A204.1 (cell line): ENCODE measurements around the gene MYO10.

Experiments
- FAIRE-seq: peaks from 2 replicates; lab custom pipeline; 2012; peaks lifted over from hg19 to GRCh38; lab: Jason Lieb, UNC

Gene MYO10

DNA sequence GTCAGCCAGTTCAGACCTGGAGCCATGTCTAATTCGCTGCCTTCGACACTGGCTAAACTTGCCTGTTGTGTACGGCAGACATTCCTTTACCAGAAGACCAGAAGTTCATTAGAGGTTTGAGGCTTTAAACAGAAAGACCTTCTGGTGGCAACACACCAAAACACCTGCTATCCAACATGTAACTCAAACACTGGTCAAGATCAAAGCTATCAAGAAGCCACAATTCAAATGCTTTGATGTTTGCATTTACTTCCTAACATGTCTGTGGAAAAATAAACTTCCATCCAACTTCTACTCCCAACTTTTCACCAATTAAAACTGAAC lies 228.3 kb downstream of the MYO10 start:
- FAIRE-seq, result no peak

DNA sequence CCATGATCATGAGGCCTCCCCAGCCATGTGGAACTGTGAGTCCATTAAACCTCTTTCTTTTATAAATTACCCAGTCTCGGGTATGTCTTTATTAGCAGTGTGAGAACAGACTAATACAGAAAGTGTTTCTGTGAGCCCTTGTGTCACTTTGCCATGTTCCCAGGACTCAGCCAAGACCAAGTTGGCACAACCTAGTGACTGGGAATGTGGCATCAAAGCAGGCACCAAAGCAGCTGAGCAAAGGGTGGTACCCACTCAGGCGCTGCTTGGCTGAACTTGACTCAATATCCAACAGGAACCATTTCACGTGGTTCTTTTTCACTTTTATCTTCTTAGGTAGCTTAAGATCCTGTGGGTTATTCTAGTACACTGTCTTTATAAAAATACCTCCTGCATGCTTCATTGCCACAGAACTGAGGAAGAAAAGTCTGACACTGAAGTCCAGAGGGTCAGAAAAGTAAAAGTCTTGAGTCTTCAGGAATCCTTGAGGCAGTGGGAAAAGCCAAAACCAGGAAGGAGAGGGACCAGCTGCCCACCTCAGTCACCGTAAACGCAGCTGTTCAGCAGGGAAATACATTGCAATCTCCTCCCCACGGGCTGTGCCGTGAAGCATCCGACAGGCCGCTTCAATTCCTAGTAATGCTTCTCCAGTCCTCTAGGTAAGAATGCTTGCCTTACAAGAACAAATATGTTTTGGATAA lies 228.8 kb downstream of the MYO10 start:
- FAIRE-seq, result no peak

GRCh38 chr5:16704945-16705344 lies 231.1 kb downstream of the MYO10 start:
- FAIRE-seq, result no peak

- no peak for FAIRE-seq
Observed at GRCh38 chr5:16702964-16703363, 233.1 kb downstream of the MYO10 start.

DNA sequence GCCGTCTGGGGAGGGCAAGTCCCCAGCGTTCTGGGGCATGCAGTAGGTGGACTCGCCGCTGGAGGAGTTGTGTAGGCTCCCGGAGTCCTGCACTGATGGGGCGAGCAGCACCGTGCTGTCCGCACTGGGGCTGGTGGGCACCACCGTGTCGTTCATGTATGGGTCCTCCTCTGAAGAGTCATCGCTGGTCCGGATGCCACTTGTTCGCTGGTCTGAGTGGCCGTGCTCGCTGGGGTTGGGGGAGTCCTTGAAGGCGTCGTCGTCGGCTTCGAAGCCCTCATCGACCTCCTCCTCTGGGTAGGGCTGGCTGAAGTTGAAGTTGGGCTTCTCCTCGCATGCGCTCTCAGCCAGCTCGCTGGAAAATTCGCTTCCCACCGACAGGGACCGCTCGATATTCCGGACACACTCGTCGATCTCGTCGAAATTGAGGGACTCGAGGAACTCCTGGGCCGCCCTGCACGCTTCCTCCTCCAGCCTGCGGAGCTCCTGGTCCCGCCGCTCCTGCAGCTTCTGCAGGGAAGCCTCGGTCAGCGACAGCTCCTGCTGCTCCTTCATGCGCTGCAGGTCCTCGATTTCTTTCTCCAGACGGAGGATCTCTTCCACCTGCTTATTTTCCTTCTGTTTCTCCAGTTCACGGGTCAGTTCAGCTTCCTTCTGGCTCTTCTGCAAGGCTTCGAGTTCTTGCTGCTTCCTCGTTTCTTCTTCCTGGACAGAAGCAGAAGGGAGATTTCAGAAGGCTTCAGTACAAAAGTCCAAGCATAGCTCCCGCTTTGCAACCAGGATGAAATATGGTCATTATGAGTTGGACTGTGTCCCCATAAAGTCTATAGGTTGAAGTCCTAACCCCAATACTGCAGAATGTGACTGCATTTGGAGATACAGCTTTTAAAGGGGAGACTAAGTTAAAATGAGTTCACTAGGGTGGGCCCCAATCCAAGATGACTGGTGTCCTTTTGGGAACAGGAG lies 234.7 kb downstream of the MYO10 start:
- FAIRE-seq, result no peak

DNA sequence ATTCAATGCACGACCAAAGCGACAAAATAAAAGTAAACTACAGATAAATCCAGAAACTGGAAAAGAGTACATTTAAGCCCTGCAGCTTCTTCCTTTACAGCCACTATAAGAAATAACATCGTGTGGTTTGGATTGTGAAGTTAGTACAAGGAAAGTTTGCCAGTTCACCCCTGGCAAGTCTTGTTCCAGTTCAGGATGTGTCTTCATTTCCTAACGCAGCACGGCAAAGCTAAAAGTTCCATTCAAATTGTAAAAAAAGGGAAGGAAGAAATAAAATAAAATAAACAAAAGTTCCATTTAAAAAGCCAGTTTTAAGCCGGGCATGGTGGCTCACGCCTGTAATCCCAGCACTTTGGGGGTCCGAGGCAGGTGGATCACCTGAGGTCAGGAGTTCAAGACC lies 236.0 kb downstream of the MYO10 start:
- no peak for FAIRE-seq

DNA sequence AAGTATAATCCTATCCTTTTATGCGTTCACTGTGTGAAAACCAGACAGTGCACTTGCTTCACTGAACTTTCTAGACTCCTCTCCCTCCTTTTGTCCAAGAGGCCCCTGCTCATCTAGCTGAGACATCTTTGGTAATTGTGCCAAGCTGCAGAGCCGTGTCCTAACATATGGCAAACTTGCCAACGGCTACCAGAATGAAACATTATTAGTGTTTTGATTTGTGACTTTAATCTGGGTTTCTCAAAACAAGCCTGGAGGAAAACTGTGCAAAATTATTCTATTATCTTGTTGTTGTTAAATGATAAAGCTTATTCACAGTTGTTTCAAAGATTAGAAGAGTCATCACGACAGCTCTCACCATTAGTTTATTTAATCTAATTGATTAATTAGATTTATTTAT lies 240.3 kb downstream of the MYO10 start:
- FAIRE-seq, result no peak

- no peak for FAIRE-seq
Observed at GRCh38 chr5:16693879-16694278, 242.2 kb downstream of the MYO10 start.

GRCh38 chr5:16691731-16692130 lies 244.4 kb downstream of the MYO10 start:
- no peak for FAIRE-seq

- no peak for FAIRE-seq
Observed at GRCh38 chr5:16690243-16690852, 245.7 kb downstream of the MYO10 start.

DNA sequence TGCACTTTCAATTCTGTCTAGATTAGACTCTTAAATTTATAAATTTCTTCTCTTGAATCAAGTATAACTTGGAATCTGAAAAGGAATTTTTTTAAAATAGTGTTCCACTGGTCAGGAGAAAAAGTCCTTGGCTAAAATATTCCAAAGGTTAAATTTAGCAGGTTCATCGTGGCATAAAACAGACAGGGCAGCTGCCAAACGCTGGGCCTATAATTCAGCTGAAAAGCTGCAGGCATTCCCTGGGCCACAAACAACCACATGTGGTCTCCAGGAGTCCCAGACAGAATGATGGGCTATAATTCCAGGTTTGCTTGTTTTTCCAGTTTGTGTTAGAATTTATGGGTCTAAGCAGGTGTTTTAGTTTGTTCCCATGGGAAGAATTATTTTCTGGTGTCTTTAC lies 248.2 kb downstream of the MYO10 start:
- no peak for FAIRE-seq

- no peak for FAIRE-seq
Observed at GRCh38 chr5:16685069-16685468, 251.0 kb downstream of the MYO10 start.

DNA sequence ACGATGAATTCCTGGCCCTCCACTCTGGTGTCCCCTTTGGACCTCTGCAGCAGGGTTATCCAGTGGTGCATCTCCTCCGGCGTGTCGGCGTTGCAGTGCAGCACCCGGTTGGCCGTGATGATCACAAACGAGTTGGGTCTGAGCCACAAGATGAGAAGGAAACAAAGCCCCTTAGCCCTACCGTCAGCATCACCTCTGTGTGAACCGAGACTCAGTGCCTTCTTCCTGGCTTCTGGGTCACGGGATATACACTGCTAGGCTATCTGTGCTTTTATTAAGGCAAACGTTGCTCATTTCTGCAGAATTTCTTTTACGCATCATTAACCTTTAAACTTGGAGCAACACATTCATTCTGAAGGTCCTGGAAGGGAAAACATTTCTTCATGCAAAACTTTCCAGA lies 254.2 kb downstream of the MYO10 start:
- FAIRE-seq, result no peak

- FAIRE-seq, result no peak
Observed at GRCh38 chr5:16679863-16680262, 256.2 kb downstream of the MYO10 start.

- FAIRE-seq, result no peak
Observed at GRCh38 chr5:16679190-16679589, 256.9 kb downstream of the MYO10 start.

GRCh38 chr5:16675806-16676205 lies 260.3 kb downstream of the MYO10 start:
- FAIRE-seq, result no peak

GRCh38 chr5:16674750-16675149 lies 261.3 kb downstream of the MYO10 start:
- FAIRE-seq, result no peak

- no peak for FAIRE-seq
Observed at GRCh38 chr5:16673241-16674201, 262.6 kb downstream of the MYO10 start.

GRCh38 chr5:16671208-16671607 lies 264.9 kb downstream of the MYO10 start:
- no peak for FAIRE-seq

GRCh38 chr5:16669776-16670175 lies 266.3 kb downstream of the MYO10 start:
- no peak for FAIRE-seq

DNA sequence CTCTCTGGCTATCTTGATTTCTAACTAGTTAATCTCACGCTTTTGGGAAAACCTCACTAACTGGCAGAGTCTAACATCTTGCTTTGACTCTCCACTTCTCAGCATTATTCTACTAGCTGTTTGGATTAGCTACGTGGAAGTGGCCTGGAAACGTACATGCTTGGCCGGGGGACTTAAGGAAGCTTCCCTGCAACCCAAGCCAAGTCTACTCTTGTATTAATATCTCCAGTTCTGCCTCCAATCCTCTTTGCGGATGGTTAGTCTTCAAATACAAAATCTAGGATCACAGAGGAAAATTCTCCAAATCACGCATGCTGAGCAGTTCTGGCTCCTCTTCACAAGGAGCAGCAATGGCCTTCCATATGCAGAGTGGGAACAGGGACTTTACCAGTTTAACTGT lies 267.5 kb downstream of the MYO10 start:
- no peak for FAIRE-seq

- FAIRE-seq, result no peak
Observed at GRCh38 chr5:16668194-16668593, 267.9 kb downstream of the MYO10 start.
